ENCODE measurements around the gene GRIK2. TPM values are rescaled to one million over a fixed set of nuclear protein-coding genes. Genes with fewer than 3 reads are reported as not detected.

Gene GRIK2
- total and polyA plus RNA-seq, 7 donors: 0.03 to 2.9 (median 0.53) TPM; not detected in 1

DNA sequence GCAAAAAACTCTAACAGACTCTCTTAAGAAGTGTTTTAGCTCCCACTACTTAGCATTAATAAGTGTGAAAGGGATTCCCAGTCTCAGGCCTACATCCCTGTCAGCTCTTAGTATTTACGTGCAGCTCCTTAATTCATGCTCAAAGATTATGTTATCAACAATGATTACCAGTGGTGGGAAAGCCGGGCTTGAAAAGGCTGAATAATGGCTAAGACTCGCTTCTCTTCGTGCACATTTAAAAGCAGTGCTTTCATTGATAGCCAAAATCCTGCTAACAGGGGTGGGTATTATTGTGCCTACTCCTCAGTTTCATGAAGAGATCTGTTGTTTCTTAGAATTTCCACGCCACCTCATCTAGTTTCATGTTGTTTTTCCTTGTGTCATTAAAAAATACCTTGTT, 518.8 kb downstream of the GRIK2 start:
- 55 to 61% (median 57%) methylated on average over 5 of the region's 5 CpGs for WGBS, 3 donors
- ATAC-seq: no peak
- H3K9me3 ChIP-seq: no peaks in the 10 kb centered on the region
- no peaks in the 10 kb centered on the region for H3K36me3 ChIP-seq (ENCODE audit: insufficient read depth in 1 of 2, low read depth in 1 of 2)
- intact Hi-C loops (cut with DNase I): no loop called here
- no peaks in the 10 kb centered on the region for H3K27me3 ChIP-seq (ENCODE audit: insufficient read depth in 3 of 3, low read length in 2 of 3)
- no peaks in the 10 kb centered on the region for H3K4me1 ChIP-seq
- TF ChIP-seq, protein P1, sequence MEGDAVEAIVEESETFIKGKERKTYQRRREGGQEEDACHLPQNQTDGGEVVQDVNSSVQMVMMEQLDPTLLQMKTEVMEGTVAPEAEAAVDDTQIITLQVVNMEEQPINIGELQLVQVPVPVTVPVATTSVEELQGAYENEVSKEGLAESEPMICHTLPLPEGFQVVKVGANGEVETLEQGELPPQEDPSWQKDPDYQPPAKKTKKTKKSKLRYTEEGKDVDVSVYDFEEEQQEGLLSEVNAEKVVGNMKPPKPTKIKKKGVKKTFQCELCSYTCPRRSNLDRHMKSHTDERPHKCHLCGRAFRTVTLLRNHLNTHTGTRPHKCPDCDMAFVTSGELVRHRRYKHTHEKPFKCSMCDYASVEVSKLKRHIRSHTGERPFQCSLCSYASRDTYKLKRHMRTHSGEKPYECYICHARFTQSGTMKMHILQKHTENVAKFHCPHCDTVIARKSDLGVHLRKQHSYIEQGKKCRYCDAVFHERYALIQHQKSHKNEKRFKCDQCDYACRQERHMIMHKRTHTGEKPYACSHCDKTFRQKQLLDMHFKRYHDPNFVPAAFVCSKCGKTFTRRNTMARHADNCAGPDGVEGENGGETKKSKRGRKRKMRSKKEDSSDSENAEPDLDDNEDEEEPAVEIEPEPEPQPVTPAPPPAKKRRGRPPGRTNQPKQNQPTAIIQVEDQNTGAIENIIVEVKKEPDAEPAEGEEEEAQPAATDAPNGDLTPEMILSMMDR (IDR thresholded peaks at IDR 0.05): no peak
- no peak overlapping the region for H3K4me3 ChIP-seq
- H3K27ac ChIP-seq: no peak overlapping the region
- no peak for DNase-seq

- H3K4me1 ChIP-seq: no peaks in the 10 kb centered on the region
- no peak for ATAC-seq
- no peak overlapping the region for H3K27ac ChIP-seq
- H3K36me3 ChIP-seq (ENCODE audit: insufficient read depth in 1 of 2, low read depth in 1 of 2): no peaks in the 10 kb centered on the region
- no peak for DNase-seq
- TF ChIP-seq, protein P1 (IDR thresholded peaks at IDR 0.05): no peak
- H3K27me3 ChIP-seq (ENCODE audit: insufficient read depth in 3 of 3, low read length in 2 of 3): no peaks in the 10 kb centered on the region
- no peak overlapping the region for H3K4me3 ChIP-seq
- WGBS, 3 donors: 45 to 63% (median 51%) methylated on average over 2 of the region's 2 CpGs
- intact Hi-C loops (cut with DNase I): no loop called here
- H3K9me3 ChIP-seq: no peaks in the 10 kb centered on the region
These were observed 525.0 kb downstream of the GRIK2 start for GRCh38 chr6:101918471-101918870.

DNA sequence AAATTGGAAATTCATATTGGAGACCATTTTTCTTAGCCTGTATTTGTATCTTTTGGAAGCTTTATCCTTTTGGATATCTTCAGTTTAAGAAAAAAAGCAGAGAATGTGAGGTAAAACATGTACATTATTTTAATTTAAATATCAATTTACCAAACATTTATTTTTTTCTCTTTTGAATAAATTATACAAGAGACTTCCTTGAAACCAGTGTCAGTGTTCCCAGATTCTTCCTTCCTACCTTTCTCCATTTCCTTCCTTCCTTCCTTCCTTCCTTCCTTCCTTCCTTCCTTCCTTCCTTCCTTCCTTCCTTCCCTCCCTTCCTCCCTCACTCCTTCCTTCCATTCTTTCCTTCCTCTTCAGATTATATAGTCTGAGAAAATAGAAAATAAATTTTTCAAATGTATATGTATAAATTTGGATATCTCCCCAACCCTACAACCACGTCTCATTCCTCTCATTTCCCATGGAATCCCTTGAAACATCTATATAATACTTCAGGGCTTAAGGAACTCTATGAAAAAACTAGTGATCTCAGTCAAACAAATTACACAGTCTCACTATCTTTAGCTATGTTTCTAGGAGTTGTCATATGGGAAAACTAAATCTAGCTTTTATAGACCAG, 528.4 kb downstream of the GRIK2 start:
- WGBS, 3 donors: 45 to 55% (median 48%) methylated on average over 1 of the region's 1 CpG
- no peak overlapping the region for H3K27ac ChIP-seq
- no peaks in the 10 kb centered on the region for H3K4me1 ChIP-seq
- H3K36me3 ChIP-seq (ENCODE audit: insufficient read depth in 1 of 2, low read depth in 1 of 2): no peaks in the 10 kb centered on the region
- DNase-seq (no peak), ATAC-seq (no peak)
- H3K4me3 ChIP-seq: no peak overlapping the region
- no peaks in the 10 kb centered on the region for H3K27me3 ChIP-seq (ENCODE audit: insufficient read depth in 3 of 3, low read length in 2 of 3)
- intact Hi-C loops (cut with DNase I): no loop called here
- TF ChIP-seq, protein P1 (IDR thresholded peaks at IDR 0.05): no peak
- H3K9me3 ChIP-seq: no peaks in the 10 kb centered on the region

- Histone ChIP-seq H3K36me3 (ENCODE audit: insufficient read depth in 1 of 2, low read depth in 1 of 2) (no peaks in the 10 kb centered on the region), H3K9me3 (no peaks in the 10 kb centered on the region), H3K27me3 (ENCODE audit: insufficient read depth in 3 of 3, low read length in 2 of 3) (no peaks in the 10 kb centered on the region), H3K4me3 (no peak overlapping the region), H3K4me1 (no peaks in the 10 kb centered on the region), H3K27ac (no peak overlapping the region)
- TF ChIP-seq, protein P1 (IDR thresholded peaks at IDR 0.05): no peak
- no peak for DNase-seq
- ATAC-seq: no peak
- intact Hi-C loops (cut with DNase I): no loop called here
- 71 to 77% (median 75%) methylated on average over 7 of the region's 7 CpGs for WGBS, 3 donors
These were observed 532.8 kb downstream of the GRIK2 start for GRCh38 chr6:101926149-101926925.

Measured in psoas muscle (tissue), 8 donors.